Endothelial cell (in vitro differentiated cells): Measurements from ENCODE around the gene CFAP58. TPM values are rescaled to one million over a fixed set of nuclear protein-coding genes. Genes with fewer than 3 reads are reported as not detected.

Source experiments
- DNase-seq: peaks from one replicate; pipeline ENCODE4 v3.0.0; 2021; ENCODE audit warnings: low spot score
- H3K27ac Mint-ChIP-seq: one replicate; pipeline ENCODE4 v1.8.0; 2021; ENCODE audit warnings: mixed read lengths, inconsistent platforms; ENCODE audit not compliant: unreplicated experiment
- H3K27me3 Mint-ChIP-seq: one replicate; pipeline ENCODE4 v1.8.0; 2021; ENCODE audit warnings: mild to moderate bottlenecking, moderate library complexity, mixed read lengths, inconsistent platforms; ENCODE audit not compliant: unreplicated experiment
- H3K36me3 Mint-ChIP-seq: one replicate; pipeline ENCODE4 v1.8.0; 2021; ENCODE audit warnings: mild to moderate bottlenecking, low read depth, mixed read lengths, inconsistent platforms; ENCODE audit not compliant: unreplicated experiment
- H3K4me1 Mint-ChIP-seq: one replicate; pipeline ENCODE4 v1.8.0; 2021; ENCODE audit warnings: mild to moderate bottlenecking, mixed read lengths, inconsistent platforms; ENCODE audit not compliant: unreplicated experiment
- H3K4me3 Mint-ChIP-seq: one replicate; pipeline ENCODE4 v1.8.0; 2021; ENCODE audit warnings: mild to moderate bottlenecking, mixed read lengths, inconsistent platforms; ENCODE audit not compliant: unreplicated experiment
- H3K9me3 Mint-ChIP-seq: one replicate; pipeline ENCODE4 v1.8.0; 2021; ENCODE audit warnings: mixed read lengths, inconsistent platforms; ENCODE audit not compliant: unreplicated experiment
- CTCF ChIP-seq: fragments of 200-600 bp; sonication (generic); IDR thresholded peaks from one replicate; pipeline ENCODE4 v1.5.0; 2021; ENCODE audit warnings: antibody characterized with exemption; ENCODE audit not compliant: unreplicated experiment
- total RNA-seq: library from RNA; stranded (reverse); fragmentation: NEBNext Ultra II Directional; extraction: Animal tissue kit (Norgen Biotek cat#: 25700); gene quantifications from one replicate; pipeline ENCODE4 v1.2.1, GENCODE V29; 2021; ENCODE audit not compliant: unreplicated experiment

Gene CFAP58
- total RNA-seq, 1 donor from 2014 or later: 0.28 TPM

- Mint-ChIP-seq H3K27ac (no peak overlapping the region), H3K4me1 (no peaks in the 10 kb centered on the region), H3K4me3 (no peak overlapping the region), H3K27me3 (no peaks in the 10 kb centered on the region), H3K36me3 (no peaks in the 10 kb centered on the region), H3K9me3 (no peaks in the 10 kb centered on the region)
- no peak for DNase-seq
- no peak for TF ChIP-seq CTCF
These were observed 62.0 kb downstream of the CFAP58 start for GRCh38 chr10:104415526-104416165.

GRCh38 chr10:104416851-104417250, 63.2 kb downstream of the CFAP58 start:
- H3K36me3 Mint-ChIP-seq: no peaks in the 10 kb centered on the region

DNA sequence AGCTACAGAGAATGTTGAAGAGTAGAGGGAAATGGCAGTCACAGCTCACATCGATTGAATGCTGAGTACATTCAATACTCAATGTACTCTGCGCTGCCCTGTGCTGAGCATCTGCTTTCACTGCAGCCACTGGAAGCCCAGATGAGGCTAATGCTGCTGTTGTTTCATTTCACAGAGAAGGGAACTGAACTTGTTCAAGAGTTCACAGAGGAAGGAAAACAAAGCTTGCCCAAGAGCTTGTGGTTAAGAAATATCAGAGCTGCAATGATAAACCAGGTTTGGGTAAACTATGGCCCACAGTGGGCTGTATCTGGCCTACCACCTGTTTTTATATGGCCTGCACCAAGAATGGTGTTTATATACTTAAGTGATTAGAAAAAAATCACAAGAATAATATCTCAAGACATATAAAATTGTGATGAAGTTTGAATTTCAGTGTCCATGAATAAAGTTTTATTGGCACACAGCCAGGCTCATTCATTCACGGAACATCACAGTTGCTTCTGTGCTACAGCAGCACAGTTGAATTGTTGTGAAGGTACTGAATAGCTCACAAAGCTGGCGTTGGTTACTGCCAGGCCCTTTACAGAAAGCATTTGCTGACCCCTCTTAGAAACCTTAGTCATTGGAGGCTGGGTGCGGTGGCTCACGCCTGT, 64.1 kb downstream of the CFAP58 start:
- Mint-ChIP-seq H3K36me3 (no peaks in the 10 kb centered on the region), H3K4me1 (no peaks in the 10 kb centered on the region), H3K9me3 (no peaks in the 10 kb centered on the region), H3K4me3 (no peak overlapping the region), H3K27me3 (no peaks in the 10 kb centered on the region), H3K27ac (no peak overlapping the region)
- no peak for DNase-seq
- TF ChIP-seq CTCF: no peak

More at GRCh38 chr10:104416851-104417250, 63.2 kb downstream of the CFAP58 start:
- Mint-ChIP-seq H3K27ac (no peak overlapping the region), H3K9me3 (no peaks in the 10 kb centered on the region), H3K4me3 (no peak overlapping the region), H3K27me3 (no peaks in the 10 kb centered on the region), H3K4me1 (no peaks in the 10 kb centered on the region)
- no peak for DNase-seq
- TF ChIP-seq CTCF: no peak

- H3K4me1 Mint-ChIP-seq: peaks cover 6% of the 10 kb centered on the region
- no peaks in the 10 kb centered on the region for H3K27me3 Mint-ChIP-seq
- H3K4me3 Mint-ChIP-seq: no peak overlapping the region
- TF ChIP-seq CTCF: no peak
- H3K9me3 Mint-ChIP-seq: no peaks in the 10 kb centered on the region
- no peak overlapping the region for H3K27ac Mint-ChIP-seq
- DNase-seq: no peak
- H3K36me3 Mint-ChIP-seq: no peaks in the 10 kb centered on the region
These were observed 71.1 kb downstream of the CFAP58 start for GRCh38 chr10:104424719-104425118.

- TF ChIP-seq CTCF: no peak
- H3K4me3 Mint-ChIP-seq: no peak overlapping the region
- no peak overlapping the region for H3K27ac Mint-ChIP-seq
- H3K9me3 Mint-ChIP-seq: no peaks in the 10 kb centered on the region
- H3K27me3 Mint-ChIP-seq: no peaks in the 10 kb centered on the region
- no peaks in the 10 kb centered on the region for H3K36me3 Mint-ChIP-seq
- DNase-seq: no peak
- peaks cover 6% of the 10 kb centered on the region for H3K4me1 Mint-ChIP-seq
These were observed 74.4 kb downstream of the CFAP58 start for GRCh38 chr10:104427989-104428388.
